GM21825 (cell line): Measurements from ENCODE around the gene ARFIP2.
A peak's percentile ranks its signal among the peaks of the same experiment; 100 is the strongest.
"Not testable (repeated sequence)": the region's sequence is repeated elsewhere in the genome, so short reads cannot be mapped to it uniquely, and the experiment has no call there.

Experiments
- ATAC-seq: cut with Tn5 transposase; IDR thresholded peaks from one replicate; pipeline ENCODE4 v1.9.1; 2021; ENCODE audit warnings: mild to moderate bottlenecking, moderate library complexity; ENCODE audit not compliant: unreplicated experiment

ARFIP2 gene, protein sequence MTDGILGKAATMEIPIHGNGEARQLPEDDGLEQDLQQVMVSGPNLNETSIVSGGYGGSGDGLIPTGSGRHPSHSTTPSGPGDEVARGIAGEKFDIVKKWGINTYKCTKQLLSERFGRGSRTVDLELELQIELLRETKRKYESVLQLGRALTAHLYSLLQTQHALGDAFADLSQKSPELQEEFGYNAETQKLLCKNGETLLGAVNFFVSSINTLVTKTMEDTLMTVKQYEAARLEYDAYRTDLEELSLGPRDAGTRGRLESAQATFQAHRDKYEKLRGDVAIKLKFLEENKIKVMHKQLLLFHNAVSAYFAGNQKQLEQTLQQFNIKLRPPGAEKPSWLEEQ

DNA sequence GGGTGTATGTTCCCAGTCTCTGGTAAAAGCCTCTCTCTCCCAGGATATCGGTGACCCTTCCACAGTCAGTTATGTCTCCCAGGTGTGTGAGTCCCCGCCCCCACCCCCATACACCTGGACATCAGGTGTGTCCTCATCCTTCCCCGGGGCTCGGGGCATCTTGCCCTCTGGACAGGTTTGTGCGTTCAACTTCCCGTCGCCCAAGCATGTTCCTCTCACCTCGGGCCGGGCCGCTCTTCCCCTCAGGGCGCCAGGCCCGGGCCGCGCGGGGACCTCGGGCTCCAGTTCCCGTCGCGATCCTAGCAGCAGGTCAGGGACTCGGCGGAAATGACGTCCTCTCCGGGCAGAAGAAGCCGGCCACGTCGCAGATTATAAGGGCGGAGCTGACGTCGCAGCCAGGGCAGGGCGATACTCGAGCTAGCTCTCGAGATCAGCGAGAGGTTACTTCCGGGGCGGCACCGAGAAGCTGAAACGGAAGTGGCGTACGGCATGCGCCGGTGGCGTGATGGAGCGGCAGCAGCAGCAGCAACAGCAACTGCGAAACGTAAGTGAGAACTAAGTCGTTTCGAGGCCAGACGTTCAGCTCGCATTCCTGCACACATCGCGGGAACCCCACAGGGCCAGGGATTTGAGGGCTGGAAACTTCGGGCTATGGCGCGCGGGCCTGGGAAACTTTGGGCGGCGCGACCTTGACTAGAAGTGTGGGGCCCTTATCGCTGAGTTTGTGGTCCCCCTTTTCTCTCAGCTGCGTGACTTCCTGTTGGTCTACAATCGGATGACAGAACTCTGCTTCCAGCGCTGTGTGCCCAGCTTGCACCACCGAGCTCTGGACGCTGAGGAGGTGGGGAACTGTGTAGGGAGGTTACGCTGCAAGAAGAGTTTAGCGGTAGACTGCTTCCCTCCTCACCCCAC lies at the start of gene ARFIP2, which contains the start of gene TIMM10B:
Gene ARFIP2, minus strand, starts transcription at position 320 of the 912 bp plus-strand sequence. CDS start 910 bp downstream, outside the sequence.
Gene TIMM10B, plus strand, starts transcription at position 490 of the 912 bp plus-strand sequence. Its CDS starts 16 bp downstream, at position 506.
- peak; percentile 99 for ATAC-seq

DNA sequence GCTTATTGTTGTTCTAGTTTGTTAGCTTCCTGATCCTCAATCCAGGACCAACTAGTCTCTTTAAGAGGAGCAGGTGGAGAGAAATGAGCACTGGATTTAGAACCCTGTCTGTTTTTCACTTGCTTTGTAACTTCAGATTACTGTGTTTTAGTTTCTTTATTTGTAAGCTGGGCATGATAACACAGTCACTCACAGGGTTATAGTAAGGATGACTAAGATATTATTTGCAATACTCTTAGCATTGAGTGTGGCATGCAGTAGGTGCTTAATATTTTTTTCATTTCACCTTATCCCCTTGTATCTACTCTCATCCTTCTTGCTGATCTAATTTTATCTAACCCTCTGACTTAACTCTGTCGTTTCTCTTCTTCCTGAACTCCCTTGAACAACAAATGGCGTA lies 49.7 kb upstream of the ARFIP2 start:
- no peak for ATAC-seq

DNA sequence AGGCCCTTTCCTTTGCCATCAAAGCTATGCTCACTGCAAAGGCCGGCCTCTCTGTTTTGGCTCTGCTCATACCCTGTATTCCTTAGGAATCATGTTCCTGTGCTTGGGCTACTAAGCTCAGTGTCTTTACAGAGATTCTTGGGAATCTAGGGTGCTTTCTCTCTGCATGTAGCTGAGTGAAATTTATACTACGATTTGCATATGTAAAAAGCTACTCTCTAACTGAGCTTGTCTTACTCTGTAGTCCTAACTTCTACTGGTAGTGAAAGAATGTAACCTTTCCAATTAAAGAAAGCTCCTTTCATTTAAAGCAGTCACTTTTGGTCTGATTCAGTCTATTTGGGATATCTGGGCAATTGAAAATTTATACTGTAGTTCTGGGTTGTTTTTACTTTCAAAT lies 48.1 kb upstream of the ARFIP2 start:
- no peak for ATAC-seq

DNA sequence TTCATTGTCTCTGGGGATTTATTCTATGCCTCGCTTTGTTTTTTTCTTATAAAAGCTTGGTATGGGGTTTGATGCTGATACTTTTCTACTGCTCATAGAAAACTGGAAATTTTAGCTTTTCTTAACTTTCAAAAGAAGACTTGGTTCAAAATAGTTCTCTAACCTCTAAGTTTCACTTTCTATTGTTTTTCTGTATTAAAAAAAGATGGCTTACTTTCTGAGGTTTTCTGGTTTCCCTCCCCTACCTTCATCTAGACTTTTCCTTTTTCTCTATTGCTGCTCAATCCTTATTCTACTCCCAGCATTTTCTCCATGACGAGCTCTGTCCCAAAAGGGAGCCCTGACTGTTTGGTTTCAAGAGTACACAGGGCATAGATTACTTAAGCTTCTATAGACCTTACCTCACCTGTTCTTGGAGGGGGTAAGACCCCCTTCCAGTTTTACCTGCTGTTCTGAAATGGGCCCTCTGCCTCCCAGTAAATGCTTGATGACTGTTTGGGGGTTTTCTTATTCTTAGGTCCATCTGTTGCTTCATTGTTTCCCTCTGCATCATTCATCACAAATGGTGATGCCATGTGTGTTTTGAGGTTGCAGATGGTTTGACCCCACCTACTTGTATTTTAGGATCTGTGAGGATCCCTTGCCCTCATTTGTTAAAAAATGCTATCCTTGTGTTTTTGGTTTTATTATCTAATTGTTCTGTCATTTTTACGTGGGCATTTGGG lies 45.4 kb upstream of the ARFIP2 start:
- no peak for ATAC-seq

DNA sequence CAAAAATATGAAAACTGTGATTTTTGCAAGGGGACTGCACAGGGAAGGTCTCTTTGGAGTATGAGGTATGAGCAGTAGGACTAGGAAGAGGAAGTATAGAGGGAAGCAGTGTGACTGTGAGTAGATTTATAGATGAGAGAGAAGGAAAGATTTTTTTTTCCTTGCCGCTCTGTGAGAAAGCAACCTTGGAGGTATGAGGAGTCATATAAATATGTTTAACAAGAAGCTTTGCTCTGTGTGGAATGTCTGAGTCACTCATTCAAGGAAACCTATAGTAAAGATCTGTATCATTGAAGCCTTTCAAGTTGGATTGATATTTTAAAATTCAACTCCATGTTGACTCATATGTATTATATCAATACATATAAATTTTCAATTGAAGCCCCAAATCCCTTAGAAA lies 42.1 kb upstream of the ARFIP2 start:
- no peak for ATAC-seq

DNA sequence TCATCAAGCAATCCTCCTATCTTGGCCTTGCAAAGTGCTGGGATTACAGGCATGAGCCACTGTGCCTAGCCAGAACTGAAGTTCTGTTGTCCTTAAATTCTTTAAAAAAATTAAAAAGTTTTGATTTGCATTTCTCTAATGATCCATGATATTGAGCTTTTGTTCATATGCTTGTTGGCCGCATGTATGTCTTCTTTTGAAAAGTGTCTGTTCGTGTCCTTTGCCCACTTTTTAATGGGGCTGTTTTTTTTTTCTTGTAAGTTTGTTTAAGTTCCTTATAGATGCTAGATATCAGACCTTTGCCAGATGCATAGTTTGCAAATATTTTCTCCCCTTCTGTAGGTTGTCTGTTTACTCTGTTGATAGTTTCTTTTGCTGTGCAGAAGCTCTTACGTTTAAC lies 40.8 kb upstream of the ARFIP2 start:
- ATAC-seq = not testable (repeated sequence)

DNA sequence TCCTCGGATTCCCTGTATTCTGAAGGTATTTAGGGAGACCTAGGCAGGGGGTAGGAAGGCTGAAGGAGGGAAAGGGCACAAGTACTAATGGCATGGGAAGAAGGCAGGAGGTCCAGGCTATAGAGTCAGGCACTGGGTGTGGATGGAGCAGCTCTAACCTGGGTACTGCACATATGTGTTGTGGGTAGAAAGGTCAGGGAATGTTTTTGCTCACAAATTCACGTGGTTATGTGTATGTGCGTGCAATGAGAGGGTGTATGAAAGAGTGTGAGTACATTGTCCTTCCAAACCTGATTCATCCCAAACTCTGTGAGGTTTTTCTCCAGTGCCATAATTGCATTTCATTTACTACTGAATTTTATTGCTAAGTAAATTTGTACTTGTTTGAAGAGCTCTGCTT lies 39.1 kb upstream of the ARFIP2 start:
- ATAC-seq = no peak

DNA sequence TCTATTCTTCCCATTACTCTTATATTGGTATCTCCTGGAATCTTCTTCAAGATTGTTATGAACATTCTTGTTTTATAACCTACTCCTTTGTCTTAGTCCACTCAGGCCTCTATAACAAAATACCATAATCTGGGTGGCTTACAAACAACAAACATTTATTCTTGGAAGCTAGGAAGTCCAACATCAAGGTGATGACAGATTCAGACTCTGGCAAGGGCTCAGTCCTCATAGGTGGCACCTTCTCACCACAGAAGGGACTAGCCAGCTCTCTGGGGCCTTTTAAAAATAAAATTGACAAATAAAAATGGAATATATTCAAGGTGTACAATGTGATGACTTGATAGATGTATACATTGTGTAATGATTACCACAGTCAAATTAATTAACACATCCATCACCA lies 35.7 kb upstream of the ARFIP2 start:
- no peak for ATAC-seq

DNA sequence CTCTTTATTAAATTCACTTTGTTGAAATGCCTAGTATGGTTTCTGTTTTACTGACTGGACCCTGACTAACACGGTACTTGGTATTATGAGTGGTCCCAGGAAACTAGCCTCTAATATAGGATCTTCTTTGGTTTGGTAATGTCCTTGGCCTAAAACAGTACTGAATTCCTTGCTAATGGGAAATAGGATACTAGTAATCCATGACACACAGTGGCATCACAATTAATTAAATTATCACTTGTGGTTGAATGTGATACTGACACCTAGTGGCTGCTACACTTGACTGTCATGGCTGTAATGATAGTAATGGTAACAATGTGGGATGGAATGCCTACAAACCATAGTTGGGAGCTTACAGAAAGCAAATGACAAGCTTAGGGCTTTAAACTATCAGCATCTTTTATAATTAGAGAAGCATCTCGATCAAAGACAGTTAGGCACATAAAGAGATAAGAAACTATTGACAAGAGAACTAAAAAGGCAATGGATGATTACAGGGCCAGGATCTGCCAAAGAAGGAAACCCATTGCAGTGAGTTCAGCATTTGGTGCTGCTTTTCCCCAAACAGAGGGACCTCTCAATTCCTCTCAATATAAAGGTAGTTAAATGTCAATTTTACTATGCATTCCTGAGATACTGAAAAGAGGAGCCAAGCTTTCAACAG lies 24.6 kb upstream of the ARFIP2 start:
- ATAC-seq = no peak

DNA sequence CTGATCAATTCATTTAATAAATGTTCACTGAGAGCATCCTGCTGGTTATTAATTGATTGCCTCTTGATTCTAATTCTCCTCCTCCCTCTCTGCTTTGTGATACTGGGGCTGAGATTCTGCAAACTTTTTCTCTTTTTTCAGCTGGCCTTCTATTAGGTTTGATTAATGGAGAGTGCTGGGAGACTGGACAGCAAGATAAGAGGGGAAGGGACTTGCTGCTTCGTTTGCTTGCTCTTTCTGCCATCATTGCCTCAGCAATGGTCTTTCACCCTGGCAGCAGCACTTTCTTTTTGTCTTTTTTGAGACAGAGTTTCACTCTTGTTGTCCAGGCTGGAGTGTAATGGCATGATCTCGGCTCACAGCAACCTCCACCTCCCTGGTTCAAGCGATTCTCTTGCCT lies 23.0 kb upstream of the ARFIP2 start:
- no peak for ATAC-seq

DNA sequence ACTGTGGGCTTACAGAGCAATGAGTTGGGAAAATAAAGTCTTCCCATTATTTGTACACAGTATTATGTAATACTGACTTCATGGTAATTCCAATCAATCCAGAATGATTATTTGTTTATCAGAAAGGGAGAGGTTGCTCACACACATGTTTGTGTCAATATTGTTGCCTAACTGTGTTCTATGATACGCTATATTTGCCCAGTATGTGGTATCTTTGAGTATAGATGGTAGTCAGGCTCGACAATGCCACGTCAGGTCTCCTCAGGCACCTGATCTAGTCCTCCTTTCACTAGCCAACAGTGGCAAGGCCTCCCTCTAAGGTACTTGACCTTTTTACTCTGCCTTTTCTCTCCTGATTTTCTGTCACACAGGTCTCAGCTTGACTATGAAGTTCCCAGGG lies 21.3 kb upstream of the ARFIP2 start:
- ATAC-seq = no peak

DNA sequence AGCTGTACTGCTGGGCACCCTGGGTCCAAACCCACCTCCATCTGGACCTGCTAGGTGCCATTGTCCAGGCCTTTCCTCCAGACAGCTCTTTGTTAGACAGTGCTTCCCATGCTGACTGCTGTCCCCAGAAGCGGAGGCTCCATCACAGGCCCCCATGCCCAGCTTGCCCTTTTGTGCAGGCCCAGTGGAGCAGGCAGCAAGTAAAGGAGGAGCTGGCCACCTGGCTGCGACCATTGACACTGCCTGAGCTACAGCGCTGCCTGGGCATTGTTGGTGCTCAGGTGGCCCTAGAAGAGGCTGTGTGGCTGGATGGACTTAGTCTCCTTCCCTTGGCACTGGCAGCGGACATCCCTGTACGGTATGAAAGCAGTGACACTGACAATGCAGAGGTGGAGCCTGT lies 17.4 kb upstream of the ARFIP2 start:
- no peak for ATAC-seq

DNA sequence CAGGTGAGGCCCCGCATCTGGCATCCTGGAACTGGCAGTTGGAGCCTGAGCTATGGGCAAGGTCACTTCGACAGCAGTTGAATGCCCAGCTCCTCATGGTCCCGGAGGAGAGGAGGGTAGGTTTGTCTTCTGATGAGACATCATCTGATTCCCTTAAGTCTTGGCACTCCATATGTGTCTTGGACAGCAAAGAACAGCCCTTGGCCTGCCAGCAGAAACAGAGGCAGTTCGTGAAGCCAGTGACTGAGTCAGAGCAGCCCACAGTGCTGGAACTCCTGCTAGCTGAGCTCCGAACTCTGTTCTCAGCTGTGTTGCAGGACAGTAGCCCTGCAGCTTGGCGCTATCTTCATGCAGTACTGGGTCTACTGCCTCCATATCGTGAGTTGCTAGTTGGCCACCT lies 17.0 kb upstream of the ARFIP2 start:
- no peak for ATAC-seq

DNA sequence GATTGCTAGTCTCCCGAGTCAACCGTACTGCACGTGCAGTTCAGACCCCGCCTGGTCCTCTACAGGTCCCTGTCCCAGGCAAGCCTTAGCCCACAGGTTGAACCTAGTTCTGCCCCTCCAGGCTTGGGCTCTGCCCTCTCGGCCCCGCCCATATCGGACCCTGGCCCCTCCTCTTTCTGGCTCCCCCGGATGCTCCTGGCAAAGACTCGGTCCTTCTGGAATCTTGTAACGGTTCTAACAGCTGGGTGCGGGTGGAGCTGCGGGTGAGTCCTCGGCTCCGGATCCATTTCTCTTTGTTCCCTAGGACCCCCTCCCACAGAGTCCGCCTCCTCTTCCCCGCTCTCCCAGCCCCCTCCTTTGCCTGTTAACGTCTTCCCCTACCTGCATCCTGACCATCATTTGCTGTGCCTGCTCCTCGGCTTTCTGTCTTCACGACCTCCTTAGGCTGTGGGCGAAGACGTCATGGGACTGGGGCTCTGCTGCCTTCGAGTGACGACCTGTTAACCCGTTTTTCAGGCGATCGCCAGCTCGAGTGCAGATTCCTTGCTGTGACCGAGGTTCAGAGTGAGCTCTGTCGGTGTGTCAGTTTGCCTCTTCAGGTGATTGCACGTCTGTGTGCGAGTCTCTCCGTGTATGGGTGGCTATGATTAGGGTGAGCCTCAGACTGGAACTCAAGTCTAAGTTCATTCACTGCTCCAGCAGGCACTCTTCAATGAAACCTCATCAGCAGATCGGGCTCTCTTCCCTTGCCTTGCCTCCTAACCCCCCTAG lies 16.1 kb upstream of the ARFIP2 start, which contains the start of gene DNHD1:
Gene DNHD1, plus strand, starts transcription at position 212 of the 771 bp plus-strand sequence. CDS start 936 bp downstream, outside the sequence.
- no peak for ATAC-seq

DNA sequence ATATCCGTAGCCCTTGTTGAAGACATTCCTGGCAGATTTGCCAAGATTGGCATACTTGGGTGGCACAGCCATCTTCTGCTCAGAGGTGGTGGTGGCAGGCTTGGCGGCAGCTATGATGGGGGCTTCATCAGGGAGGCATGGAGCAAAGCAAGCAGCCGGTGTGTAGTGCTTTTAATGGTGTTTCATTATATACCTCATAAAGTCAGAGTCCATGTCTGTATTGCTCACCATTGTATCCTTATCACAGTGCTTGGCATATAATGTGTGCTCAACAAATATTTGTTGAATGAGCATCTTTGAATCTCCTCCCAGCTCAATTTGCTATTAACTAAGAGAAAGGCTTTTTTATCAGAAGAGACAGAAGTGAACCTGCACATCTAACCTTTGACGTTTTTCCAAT lies 8.2 kb upstream of the ARFIP2 start:
- ATAC-seq = no peak

DNA sequence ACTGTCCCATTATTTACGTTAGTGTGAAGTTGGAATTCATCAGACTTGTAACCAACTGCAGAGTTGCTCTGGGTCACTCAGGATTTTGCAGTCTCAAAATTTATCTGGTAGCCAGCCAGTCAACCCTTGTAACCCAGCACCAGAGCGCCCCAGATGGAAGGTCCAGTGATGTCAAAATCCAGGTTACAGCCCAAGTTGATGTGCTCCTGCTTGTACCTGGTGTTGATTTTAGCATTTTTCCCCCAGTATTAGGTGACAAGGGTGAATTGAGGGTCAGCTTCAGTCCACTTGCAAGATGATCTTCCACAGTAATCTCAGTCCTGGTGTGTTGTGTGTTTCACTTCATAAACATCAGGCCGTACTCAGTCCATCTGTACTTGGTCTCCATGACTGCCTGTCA lies 7.7 kb upstream of the ARFIP2 start:
- no peak for ATAC-seq

DNA sequence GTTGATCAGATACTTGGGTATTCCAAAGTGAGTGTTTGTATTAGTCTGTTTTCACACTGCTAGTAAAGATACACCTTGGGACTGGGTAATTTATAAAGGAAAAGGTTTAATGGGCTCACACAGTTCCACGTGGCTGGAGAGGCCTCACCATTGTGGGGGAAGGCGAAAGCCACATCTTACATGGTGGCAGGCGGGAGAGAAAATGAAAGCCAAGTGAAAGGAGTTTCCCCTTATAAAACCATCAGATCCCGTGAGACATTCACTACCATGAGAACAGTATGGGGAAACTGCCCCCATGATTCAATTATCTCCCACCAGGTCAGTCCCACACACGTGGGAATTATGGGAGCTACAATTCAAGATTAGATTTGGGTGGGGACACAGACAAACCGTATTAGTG lies 7.2 kb upstream of the ARFIP2 start:
- no peak for ATAC-seq

DNA sequence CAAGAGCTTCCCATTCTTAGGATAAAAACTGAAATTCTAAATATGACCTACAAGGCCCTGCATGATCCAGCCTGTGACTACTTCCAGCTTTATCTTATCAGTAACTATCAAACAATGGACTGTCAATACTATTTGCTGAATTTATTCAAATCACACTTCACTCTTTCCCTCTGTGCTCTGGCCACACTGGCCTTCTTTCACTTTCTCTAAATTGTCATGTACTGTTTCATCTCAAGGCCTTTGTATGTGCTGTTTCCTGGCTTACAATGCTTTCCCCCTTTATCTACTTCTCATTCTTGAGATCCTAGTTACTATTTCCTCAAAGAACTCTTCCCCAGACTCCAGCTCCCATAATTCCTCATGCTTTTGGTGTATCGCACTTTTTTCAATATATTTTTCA lies 5.8 kb upstream of the ARFIP2 start:
- ATAC-seq = no peak

DNA sequence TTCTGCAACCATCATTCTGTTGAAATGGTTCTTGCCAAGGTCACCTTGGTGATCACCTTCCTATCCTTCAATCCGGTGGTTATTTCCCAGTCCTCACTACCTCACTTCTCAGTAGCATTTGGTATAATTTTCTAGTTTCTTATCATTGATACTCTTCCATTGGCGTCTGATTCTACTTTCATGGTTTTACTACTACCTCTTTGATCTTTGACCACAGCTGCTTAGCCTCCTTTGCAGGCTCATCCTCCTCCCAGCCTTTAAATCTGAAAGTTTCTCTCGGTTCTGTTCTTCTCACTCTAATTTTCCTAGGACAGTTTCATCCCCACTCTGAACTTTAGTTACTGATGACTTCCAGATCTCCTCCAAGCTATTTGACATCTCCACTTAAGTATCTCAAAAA lies 5.1 kb upstream of the ARFIP2 start:
- ATAC-seq = no peak

DNA sequence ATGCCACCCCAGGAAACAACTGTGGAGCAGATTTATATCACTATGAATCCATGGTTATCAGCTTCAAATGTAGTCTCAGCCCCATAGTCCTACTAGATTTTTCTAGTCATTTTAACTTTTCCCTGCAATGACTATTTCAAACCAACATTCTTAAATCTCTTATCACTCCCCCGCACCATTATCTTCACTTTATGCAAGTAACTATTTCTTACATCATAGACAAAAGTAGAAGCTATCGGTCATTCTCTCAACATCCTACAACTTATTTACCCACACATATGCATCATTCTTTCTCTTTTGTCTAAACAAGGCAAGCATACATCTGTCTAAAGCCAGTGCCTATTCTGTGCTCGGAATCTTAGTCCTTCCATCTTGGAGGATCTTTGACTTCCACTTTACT lies 4.5 kb upstream of the ARFIP2 start:
- ATAC-seq = no peak
